ENCODE results near the gene SLC28A3. TPM values are rescaled to one million over a fixed set of nuclear protein-coding genes. Genes with fewer than 3 reads are reported as not detected.

Gene SLC28A3
- total RNA-seq, 1 donor from 2014 or later, result not detected

DNA sequence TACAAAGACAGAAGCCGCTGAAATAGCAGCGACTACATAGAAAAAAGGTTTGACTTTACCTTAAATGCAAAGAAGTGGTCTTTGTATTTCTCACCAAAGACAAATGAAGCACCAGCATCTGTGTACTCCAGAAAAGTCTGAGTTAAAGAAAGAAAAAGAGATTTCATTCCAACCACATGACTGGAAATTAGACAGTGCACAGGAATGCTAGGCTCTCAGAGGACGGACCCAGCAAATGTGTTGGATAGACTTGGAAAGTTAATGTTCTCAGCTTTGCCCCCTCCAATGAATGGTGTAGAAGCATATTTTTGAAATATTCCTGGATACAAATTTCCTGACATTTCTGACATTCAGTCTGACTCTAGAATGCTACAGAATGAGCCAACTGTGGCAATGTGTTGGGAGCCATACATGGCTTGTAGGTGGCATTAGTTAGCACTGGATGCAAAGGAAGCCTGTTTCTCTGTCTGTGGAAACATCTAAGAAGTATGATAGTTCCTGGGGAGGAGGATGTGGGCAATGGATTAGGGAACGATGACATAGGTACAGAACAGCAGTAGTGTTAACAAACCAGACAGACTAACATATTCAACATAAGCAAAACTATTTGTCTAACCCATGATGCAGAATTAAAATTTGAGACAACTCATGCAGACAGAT lies 43.3 kb downstream of the SLC28A3 start:
- no peak for DNase-seq

DNA sequence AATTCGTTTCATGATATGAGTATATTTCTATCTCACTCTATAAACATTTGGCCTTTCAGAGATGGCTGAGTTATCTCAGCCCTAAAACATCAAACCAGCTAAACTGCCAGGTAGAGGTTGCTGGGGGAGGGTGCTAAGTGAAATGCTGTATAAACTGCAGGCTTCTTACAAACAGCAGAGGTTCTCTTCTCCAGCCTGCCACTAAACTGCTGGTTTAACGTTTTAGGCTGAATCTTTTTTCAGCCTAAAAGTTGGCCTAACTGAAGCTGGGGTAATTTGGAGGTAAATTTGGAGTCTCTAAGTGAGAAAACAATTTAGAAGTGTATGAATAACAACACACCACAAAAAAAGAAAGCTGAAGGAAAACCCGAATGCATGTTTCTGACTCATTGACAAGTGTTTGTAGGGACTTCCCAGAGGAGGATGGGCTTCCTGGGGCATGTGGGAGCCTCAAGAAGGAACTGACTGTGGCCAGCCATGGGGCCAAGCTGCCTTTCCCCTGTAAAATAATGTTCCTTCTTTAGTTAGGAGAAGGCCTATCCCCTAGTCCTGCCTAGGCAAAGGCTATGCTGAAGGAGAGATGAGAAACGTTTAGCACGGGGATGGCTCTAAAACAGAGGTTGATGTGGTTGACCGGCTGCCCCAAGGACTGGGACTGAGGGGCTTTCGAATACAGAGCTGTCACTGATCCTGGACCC lies 44.3 kb downstream of the SLC28A3 start:
- peak; percentile 49 for DNase-seq

DNA sequence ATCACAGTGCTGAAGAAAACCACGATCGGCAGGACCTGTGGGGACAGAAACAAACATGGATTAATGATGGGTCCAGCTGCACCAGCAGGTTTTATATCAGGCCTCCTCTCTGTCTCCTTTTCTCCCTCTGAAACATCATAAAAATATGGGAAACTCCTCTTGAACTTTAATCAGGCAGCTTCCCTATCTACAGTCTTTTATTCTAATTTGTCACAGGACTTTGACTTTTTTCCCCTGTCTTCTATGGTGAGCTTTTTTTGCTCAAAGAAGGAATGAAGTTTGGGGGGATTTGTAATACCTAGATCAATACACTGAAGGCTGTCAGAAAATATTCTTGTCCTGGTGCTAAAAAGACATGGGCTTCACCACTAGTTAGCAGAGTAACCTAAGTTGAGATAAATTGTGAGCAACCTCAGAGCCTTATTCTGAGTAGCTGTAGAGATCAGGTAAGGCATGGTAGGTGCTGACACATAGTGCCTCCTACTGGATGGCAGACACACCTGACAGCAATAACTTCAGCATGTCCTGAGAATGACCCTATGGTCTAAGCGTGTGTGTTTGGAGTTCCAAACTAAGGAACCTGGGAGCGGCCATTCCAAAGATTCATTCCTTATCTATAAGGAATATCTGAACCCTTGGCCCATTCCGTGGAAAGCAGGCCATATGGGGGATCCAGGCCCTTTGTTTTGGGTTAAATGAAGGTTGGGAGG lies 46.2 kb downstream of the SLC28A3 start:
- DNase-seq, result no peak

DNA sequence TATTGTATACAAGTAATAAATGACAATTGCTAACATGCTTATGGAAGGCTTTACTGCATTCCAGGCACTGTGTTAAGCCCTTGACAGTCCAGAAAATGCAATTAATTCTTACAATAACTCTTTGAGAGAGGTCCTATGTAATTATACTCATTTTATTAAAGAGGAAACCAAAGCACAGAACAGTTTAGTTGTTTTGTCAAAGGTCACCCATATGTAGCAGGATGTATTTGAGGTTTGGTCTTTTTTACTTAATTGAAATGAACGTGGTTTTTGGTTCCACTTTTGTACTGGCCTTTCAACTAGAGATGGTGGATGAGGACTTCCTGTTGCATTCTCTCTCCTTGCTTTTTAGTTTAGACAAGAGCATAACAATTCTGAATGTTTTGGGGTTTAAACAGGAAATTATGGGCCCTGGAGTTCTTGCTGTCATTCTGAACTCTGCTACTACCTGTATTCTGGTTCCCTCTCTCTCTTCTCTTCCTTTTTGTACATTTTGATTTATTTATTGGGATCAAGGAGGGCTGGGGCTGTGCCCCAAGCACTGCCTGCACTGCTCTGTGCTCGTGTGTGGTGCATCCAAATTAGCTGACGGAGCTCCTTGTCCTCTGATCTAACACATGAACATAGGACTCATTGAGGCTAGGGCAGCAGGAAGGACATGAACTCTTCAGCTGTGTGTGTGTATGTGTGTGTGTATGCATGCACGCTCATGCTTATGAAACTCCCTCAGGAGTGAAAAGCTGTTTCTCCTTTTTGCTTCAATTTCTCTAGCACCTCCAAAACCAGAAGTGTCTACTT lies 47.4 kb downstream of the SLC28A3 start:
- DNase-seq, result no peak

DNA sequence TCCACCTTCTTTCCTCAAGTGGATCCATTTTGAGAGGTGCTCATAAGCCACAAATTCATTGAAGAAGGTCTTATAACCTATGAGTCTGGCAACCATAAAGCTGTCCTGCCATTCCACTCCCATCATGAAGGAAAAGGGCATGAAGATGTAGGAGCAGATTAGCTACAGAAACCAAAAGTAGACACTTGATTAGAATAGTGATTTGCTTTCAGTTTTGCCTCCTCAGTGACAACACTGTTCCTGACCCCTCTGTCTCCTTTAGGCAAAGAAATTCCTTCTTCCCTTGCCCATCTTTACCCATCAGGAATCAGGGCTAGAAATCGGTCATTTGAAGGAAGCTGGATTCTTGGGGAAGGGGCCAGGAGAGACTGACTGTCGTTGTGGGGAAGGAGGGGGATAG lies 55.2 kb downstream of the SLC28A3 start:
- DNase-seq, result no peak

DNA sequence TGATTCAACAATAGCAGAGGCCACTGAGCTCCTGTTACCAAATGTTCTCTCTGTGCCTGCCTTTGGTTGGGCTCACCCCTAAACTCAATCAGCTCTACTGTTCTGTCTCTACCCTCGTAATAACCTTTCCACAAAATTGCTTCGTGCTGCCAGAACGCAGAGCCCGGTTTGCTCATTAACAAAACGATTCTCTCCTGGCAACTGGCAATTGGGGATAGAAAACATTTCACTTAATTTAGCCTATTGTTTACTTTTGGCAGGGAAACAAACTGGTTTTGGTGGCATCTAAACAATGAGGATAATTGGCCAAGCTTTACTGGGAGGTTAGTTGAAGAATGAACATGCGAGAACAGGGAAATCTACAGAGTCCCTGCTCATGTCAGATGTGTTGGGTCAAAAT lies 56.6 kb downstream of the SLC28A3 start:
- DNase-seq, result no peak

DNA sequence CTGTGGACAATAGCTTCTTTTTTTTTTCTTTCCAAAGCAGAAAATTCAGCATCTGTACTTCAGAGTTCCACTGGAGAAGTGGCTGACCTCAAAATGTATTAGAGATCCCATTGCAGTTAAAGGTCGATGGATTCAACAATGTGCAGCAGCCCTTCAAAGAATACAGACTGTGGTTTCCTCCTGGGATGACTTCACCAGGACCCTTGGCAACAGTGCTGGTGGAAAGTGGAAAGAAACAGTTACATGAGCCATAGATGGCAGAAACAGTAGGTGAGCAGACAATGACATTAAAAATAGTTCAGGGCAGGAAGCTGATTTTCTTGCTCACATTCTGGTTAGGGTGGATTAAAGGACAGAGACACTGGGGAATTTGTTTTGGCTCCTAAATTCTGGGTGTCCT lies 62.4 kb downstream of the SLC28A3 start:
- DNase-seq, result peak; percentile 10

DNA sequence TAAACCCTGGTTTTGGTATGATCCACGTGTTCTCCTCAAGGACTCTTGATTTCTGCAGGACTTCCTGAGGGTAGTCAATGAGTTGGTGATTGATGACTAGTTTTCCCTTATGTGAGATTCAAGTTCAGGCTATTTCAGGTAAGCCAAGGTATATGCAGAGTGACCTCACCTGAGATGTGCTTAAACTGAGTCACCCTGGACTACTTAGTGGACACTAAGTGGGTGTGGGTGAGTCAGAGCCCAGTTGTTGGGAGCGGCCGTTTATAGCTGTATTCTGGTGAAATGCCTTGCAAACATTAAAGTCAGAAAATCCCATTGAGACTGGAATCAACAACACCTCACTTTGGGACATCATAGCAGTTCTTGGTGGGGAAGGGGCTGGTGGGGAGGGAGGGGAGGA lies 62.9 kb downstream of the SLC28A3 start:
- DNase-seq, result no peak

DNA sequence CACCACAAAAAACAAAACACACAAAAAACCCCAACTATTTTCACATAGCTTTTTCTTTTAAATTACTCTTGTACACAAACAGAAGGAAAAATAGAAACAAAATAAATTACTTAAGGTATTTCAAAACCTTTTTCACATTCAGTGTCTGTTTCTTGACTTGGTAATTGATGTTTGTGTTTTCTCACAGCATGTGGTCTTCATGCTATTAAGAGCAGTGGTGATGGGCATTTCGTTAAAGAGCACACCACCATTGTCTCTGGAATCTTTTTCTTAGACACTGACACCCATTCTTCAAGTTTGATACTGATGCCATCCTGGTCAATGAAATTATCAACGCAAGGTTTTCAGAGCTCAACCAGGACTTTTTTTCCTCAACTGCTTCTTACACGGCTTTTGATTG lies 63.8 kb downstream of the SLC28A3 start:
- no peak for DNase-seq

DNA sequence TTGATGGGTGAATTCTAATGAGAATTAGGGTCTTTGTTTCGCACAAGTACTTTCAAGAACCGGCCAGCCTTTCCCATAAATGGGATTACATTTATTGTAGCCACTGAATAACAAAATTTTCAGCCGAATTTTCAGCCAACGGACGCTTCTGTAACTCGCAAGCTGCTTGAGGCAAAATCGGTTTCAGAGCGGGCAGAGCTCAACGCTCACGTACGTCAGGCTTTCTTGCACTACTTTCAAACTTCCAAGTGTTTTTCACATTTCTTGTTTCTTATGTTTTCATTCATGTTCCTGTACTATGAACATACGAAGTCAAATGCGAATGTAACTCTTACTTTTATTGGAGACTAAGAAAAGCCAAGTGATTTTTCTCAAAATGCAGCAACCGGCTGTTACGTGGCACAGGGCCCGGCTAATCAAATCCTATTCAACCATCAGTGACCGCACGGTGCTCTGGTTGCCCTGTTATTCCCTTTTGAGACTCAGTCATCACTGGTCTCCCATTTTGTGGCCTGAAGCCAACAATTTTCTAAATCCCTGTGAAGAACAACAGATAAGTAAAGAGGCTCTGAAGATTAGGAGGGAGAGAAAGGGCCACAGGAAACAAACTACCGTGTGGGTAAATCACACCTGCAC lies 68.5 kb downstream of the SLC28A3 start:
- no peak for DNase-seq

DNA sequence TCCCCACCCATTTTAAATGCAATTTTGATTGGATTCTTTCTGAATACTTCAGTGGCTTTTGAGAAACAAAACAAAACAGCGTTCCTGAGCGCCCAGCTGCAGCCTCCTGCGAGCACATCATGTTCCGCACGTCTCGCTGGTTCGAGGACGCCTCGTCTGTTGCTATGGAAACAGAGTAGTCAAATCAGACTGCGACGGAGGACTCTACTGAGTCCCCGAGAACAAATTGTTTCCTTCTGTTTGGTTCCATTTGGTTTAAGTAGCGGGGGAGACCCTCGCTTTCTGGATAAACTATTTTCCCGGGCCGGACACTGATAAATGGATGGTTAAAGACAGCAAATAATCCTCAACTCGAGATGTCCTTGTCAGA lies 69.0 kb downstream of the SLC28A3 start:
- DNase-seq, result peak; percentile 38

DNA sequence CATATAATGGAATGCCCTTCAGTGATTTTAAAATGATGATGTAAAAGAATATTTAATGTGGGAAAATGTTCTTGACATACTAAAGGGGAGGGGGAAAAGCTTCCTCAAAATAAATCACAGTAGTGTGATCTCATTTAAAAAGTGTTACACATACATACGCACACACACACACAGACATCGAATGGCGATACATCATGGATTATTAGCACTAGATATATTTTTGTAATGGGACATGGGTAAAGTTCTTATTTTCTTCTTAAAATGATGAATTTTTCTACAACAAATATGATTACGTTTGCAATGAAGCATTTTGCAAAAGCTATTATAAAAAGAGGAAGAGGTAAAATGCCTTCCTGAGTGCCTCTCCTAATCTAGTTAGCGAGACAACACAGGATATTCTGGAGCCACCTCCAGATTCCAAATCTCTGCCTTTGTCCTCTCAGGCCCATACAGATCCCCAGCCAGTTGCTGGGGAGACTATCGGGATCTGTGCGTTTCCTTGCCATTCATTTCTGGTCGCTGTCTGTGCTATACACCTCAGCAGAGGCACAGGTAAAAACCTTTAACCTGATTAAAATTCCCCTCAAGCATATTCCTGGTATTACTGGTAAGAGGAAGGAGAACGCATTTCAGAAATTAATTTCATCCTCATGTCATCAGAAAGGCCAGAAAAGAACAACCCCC lies 69.6 kb downstream of the SLC28A3 start:
- DNase-seq, result no peak

DNA sequence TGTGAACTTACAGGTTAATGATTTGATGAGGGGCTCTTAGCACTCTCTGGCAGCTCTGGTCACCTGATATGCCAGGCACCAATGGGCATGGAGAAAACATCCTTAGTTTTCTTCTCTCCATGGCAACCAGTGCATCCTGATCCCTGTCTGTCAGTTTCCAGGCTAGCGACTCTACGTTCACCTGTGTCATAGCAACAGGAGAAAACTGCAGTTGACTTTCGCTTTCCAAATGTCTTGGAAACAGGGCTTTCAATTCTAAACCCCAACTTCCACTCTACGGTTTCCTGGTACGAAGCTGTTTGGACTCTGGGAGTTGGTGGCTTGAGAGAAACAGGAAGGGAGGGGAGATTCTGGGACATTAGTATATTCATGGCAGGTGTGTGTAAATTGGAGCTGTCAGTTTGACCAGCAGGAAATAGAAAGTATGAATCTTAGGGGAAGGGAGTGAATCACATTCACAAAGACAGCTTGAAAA lies 74.4 kb downstream of the SLC28A3 start:
- DNase-seq, result peak; percentile 13

DNA sequence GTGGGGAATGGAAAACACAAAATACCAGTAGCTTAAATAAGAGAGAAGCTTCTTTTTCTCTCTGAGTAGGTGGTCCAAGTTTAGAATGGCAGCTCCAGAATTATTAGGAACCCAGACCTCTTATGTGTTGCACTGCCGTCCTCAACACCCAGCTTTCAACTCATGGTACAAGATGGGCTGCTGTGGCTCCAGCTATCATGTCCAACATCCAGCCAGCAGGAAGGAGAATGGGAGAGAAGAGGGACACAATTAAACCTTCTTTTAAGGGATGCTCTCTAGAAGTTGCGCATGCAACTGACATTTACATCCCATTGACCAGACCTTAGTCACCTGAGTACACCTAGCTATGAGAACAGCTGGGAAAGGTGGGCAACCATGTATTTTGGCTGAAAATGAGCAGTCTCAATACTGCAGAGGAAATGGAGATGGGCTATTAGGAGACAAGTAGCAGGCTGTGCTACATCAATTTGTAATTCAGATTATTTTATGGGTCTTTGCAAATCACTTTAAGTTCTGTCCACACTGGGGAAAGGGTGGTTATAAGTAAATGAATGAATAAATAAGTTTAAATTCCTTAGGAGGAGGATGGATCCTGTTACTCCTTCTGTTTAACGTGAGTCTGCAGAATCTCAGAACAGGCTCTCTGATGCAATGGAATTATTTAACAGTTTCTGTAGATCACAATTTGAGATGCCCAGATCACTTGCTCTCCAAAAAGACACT lies 76.1 kb downstream of the SLC28A3 start:
- no peak for DNase-seq

DNA sequence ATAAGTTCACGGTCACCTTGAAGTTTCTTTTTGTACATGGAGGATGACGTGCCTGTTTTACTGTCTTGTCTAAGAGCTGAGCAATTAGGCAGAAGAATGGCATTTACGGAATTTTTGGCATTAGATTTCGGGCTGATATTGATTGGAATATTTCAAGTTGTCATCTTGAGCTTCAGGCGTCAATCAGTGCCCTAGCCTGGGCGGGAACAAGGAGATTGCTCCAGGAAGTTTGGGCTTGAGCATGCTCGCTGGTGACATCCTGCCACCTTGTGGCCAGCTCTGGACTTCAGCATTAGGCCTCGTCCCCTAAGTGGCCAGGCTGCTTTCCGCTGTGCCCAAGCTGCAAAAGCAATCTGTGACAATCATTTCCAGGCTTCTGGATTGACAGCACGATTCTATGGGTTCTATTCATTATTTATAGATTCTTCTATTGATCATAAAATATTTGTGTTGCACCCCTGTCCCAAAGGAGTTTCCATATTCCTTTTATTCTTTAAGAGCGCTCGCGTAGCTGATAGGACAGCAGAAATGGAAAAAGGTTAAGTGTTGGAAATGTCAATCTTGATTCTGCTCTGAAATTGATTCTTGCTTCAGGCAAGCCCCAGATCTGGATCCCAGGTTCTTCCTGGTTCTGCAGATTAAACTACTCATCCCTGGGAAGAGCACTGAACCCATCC lies 79.3 kb downstream of the SLC28A3 start:
- DNase-seq, result peak; percentile 93

DNA sequence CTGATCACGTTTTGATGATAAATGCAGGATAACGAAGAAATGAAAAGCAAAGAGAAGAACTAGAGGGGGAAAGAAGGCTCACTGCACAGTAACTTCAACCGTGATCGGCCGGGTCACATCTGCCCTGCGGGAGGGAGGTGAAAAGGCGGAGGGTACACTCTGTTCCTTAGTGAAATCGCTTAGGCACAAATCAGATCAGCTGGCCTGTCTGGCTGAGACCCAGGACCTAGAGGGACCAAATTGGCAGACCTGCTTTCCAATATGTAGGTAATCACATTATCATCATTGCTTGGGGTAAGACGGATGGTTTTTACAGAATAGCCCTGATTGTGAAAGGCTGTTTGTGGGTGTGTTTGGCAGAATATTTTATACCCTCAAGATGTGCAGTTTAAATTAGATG lies 82.2 kb downstream of the SLC28A3 start:
- DNase-seq, result no peak

DNA sequence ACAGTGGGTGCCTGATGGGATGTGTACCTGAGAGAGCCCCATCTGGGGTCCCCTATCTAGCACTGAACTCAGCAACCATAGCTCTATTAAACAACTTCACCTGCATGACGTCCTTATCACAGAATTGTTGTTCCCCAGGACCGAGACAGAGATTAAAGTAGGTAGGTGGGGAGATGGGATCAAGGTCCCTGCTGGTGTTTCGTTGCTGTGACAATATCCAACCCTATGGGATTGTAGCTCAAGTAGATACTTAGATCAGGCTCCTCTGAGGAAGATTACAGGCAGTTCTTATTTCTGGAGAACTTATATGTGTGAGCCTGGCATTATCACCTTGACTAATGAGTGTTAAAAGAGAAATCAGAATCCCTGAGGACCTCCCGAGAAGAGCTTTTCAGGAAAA lies 84.9 kb downstream of the SLC28A3 start:
- DNase-seq, result no peak

DNA sequence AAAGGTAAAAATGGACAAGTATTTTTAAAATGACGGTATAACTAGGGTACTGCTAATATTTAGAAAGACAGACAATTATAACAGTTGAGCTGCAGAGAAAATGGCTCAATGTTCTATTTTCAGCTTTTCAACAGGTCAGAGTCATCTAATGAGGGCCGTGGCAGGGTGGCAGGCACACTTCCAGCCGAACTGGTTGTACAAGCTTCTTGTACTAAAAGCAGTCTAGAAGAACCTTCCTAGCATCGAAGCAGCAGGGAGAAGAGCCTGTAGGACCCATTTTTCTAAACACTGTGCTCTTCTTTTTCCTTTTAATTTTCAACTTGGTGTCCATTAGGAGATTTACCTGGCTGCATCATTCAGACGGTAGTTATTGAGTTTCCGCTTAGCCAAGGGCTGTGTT lies 85.6 kb downstream of the SLC28A3 start:
- DNase-seq, result no peak

DNA sequence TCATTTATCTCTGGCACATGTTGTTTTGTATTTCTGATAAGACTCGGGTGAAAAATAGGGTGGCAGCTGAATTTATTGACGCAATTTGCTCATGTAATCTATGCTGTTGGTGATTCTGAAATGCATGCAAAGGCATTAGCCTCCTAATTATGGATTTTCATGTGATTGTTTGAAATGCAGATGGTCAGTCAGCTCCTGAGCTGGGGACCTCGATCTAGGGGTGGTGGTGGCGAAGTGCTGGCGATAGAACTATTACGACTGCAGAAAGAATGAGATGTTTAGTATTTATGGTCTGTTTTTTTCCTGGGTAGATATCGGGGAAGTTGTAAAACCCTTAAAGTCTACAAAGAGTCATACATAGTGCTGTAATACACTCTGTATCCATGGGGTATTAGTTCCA lies 88.6 kb downstream of the SLC28A3 start:
- no peak for DNase-seq

DNA sequence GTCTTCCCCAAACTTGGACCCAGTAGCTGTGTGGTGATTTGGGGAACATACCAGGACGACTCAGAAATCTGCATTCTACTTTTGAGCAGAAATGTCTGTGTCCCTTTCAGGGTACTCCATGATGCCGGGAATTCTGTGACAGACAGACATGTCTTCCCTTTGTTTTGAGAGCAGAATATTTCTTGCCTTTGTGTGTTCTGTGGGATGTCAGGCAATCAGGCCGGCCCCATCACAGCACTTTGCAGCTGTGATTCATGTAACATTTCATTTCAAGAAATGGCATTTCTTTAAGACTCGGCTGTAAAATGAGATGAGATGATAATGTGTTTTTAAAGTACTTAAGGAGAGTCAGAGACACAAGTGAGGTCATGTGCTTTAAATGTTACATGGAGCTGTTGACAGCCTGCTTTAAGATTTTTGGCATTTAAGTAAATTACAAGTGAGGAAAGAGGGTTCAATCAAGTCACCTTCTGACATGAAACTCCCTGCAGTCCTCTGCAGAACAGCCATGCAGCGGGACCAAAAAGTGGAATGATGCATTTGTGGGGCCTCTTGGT lies 98.7 kb downstream of the SLC28A3 start:
- no peak for DNase-seq
